Stimulated activated CD4-positive, alpha-beta T cell treated with anti-CD3 and anti-CD28 coated beads, Interleukin-4, amount 100 ng/mL, for 1 hour (primary cell): ENCODE results near the gene MRE11.
A peak's percentile ranks its signal among the peaks of the same experiment; 100 is the strongest.
"Not testable (repeated sequence)": the region's sequence is repeated elsewhere in the genome, so short reads cannot be mapped to it uniquely, and the experiment has no call there.

ENCODE experiments used
- DNase-seq: peaks from one replicate; pipeline ENCODE4 v3.0.0-alpha.2; 2020

Gene MRE11

GRCh38 chr11:94493281-94494125 lies at the start of gene MRE11, which contains the start of gene ANKRD49:
Gene MRE11 (minus strand): TSS chr11:94493844. CDS start chr11:94492801, 1,043 bp downstream.
Gene ANKRD49 (plus strand): TSS chr11:94493984. CDS start chr11:94496694, 2,710 bp downstream.
- peak; percentile 93 for DNase-seq

DNA sequence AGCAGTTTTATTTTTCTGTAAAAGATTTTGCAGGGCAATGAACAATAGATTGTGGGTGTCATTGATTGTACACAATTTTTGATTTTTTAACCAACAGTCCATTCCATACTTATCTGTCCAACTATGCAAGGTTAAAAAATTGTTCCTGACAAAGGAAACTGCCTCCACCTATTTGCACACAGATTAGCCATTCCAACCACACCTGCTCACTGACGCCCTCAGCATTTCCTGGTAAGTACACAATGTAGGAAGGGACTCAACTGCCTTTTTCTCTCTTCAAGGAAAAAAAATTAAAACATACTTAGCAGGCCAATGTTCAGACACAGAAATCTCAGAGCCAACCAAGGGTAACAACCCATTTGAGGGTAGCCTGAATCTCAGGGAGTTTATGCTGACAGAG lies 45.8 kb upstream of the MRE11 start:
- no peak for DNase-seq

- DNase-seq = no peak
Observed at GRCh38 chr11:94537031-94537600, 43.5 kb upstream of the MRE11 start.

- no peak for DNase-seq
Observed at GRCh38 chr11:94536386-94536785, 42.7 kb upstream of the MRE11 start.

GRCh38 chr11:94533696-94534630 lies 40.3 kb upstream of the MRE11 start:
- no peak for DNase-seq

- DNase-seq = no peak
Observed at GRCh38 chr11:94533206-94533605, 39.6 kb upstream of the MRE11 start.

GRCh38 chr11:94532211-94532610 lies 38.6 kb upstream of the MRE11 start:
- no peak for DNase-seq

- DNase-seq = no peak
Observed at GRCh38 chr11:94528551-94528950, 34.9 kb upstream of the MRE11 start.

DNA sequence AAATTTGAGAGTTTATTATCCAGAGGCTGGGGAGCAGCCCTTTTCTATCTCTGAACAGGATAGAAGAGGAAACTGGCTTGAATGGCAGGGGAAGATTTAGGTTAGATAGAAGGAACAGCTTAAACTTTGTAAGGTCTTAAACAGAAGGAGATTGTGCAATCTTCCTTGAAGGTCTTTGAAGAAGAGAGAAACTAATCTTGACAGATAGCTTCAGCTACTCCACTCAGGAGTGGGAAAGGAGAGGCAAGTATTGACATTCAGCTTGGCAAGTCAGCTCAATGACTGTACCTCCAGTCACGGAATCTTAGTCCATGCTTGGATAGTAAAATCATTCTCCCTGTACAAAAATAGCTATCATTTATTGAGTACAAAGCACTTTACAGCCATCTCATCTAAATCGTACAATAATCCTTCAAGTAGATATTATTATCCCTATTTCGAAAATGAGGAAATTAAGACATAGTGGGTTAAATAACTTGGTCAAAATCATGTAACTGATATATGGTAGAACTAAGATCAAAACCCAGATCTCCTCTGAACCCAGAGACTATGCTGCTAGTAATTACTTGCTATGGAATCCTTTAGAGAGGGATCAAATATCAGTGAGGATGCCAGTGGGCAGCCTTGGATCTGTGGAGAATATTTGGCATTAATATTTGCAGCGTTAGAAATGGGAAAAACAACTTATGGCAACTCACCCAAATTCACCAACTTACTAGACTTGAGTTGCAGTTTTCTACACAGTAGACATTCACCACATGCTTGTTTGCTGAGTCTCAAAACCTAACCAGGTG lies 33.2 kb upstream of the MRE11 start:
- no peak for DNase-seq

GRCh38 chr11:94525546-94526324 lies 32.1 kb upstream of the MRE11 start:
- no peak for DNase-seq

- DNase-seq = no peak
Observed at GRCh38 chr11:94524341-94524740, 30.7 kb upstream of the MRE11 start.

DNA sequence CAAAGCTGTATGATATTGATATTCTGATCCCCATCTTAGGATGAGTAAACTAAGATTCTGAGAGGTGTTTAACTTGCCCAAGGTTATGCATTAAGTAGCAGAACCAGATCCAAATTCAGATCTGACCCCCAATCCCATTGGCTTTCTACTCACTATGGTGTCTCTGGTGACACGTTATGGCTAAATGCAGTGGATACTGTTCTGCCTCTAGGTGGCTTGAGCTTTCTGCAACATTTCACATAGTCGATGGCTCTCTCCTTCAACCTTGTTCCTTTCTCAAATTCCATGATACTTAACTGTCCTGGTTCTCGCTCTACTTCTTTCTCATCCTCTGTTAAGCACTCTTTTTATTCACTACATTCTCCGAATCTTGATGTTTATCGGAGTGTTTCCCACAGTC lies 28.0 kb upstream of the MRE11 start:
- DNase-seq = no peak

GRCh38 chr11:94519478-94520084 lies 25.9 kb upstream of the MRE11 start:
- DNase-seq = no peak

GRCh38 chr11:94518300-94518699 lies 24.7 kb upstream of the MRE11 start:
- no peak for DNase-seq

- DNase-seq = no peak
Observed at GRCh38 chr11:94516725-94517124, 23.1 kb upstream of the MRE11 start.

DNA sequence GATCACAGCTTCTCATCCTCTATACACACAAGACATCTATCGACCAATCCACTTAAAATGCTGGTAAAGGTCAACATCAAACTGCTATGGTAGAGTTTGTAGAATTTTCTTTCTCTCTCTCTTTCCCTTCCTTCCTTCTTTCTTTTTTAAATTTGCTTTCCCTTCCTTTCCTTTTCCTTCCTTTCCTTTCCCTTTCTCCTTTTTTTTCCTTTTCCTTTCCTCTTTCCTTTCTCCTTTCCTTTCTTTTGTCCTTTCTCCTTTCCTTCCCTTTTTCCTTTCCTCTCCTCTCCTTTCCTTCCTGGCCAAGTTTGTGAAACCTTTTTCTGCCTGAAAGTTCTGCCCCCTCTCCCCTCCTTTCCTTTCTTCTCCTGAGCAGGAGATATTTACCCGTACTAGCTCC lies 21.8 kb upstream of the MRE11 start:
- no peak for DNase-seq

DNA sequence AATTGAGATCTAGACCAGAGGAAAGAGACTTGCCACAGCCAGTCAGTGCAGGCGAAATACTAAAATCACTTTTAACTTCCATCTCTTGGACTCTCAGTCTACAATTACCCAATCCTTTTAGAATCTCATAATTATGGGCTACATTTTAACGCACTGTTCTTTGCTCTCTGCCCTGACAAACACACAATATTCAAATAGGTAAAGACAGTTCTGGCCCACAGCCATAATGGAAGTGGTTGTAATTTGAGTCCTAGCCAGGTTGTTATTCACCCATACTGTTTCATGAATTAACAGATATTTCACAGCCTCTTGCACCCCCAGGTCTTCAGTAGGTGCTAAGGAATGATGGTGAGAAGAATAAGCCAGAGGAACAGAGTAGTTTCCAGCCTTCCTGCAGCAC lies 19.4 kb upstream of the MRE11 start:
- DNase-seq = no peak

DNA sequence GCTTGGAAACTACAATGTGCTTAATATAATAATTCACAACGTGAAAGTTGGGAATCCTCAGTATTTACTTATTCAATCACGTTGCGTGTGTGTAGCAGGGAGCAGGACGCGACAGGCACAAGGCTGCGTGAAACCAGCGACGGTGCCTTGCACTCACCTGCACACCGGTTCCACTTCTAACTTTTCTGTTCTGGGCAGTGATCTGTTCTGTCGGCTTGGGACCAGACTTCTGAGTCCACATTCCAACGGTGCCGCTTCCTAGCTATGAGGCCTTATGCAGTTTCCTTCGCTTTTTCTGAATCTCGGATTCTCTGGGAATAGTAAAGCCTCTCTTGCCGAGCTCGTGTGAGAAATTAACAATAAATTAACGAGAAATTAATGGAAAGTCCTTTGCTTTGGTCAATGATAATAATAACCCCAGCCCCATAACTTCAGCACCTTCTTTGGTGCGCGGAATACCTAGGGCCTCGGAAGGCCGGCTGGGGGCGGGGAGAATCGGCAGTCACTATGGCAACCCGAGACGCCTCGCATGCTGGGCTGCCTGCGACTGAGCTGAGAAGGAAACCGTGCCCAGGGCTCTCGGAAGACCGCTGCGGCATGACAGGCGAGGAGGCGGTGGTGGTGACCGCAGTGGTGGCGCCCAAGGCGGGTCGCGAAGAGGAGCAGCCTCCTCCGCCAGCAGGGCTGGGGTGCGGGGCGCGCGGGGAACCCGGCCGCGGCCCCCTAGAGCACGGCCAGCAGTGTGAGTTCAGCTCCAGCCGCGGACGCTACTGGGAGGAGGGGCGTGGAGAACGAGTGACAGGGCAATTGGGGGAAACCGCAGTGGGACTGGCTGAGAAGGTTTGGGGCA lies 18.5 kb upstream of the MRE11 start, which contains the start of gene C11orf97:
TSS of gene C11orf97 (plus strand) at position 530 of the 850 bp plus-strand sequence. CDS start at position 598, 68 bp downstream.
- DNase-seq = peak; percentile 54

DNA sequence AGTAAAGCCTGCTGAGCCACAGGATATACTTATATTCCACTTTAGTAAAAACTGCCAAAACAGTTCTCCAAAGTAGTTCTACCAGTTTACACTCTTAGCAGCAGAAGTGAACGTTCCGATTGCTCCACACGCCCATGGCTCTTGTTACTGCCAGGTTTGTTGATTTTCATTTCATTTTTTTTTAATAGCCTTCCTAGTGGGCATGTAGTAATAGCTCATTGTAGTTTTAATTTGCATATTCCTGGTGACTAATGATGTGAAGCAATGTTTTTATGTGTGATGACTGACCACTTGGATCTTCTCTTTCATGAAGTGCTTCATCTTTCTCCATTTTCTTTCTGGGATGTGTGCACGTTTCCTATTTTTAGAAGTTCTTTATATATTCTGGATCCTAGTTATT lies 13.8 kb upstream of the MRE11 start:
- no peak for DNase-seq

DNA sequence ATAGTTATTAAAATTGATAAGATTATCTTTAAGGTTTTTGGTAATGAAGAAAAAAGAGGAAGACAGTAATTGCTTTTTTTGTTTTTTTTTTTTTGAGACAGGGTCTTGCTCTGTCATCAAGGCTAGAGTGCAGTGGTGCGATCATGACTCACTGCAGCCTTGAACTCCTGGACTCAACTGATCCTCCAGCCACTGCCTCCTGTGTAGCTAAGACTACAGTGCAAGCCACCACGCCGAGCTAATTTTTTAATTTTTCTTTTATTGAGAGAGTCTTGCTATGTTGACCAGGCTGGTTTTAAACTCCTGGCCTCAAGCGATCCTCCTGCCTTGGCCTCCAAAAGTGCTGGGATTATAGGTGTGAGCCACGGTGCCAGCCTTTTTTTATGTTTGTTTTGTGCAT lies 12.9 kb upstream of the MRE11 start:
- DNase-seq = not testable (repeated sequence)
